IMR-90 (cell line): Measurements from ENCODE around the gene BTAF1. TPM values are rescaled to one million over a fixed set of nuclear protein-coding genes. Genes with fewer than 3 reads are reported as not detected.
A peak's percentile ranks its signal among the peaks of the same experiment; 100 is the strongest.

Experiments
- ATAC-seq: fragments of 200-7000 bp; cut with Tn5 transposase; 2 replicates; pipeline ENCODE4 v1.9.1; 2020; ENCODE audit warnings: low read depth, mild to moderate bottlenecking, moderate library complexity
- BruUV-seq: library from RNA; stranded (reverse); fragments of 400-500 nt; replicated peaks from 2 replicates; lab custom pipeline; 2021; lab: Mats Ljungman, UMichigan
- CTCF ChIA-PET: fragments of 300-600 bp; formaldehyde crosslinking; extraction: SDS; loops from one replicate; lab custom pipeline; 2021; ENCODE audit warnings: antibody characterized with exemption; lab: Yijun Ruan, JAX
- POLR2A ChIA-PET: fragments of 300-600 bp; sonication (Branson Sonifier 250); formaldehyde crosslinking; loops from one replicate; lab custom pipeline; 2022; ENCODE audit warnings: antibody characterized with exemption; ENCODE audit not compliant: unreplicated experiment; lab: Charles Lee
- DNase-seq: peaks from one replicate; pipeline ENCODE4 v3.0.0; 2013
- H2AFZ ChIP-seq: replicated peaks from 2 replicates; pipeline ENCODE3; 2013; ENCODE audit warnings: low read length, mild to moderate bottlenecking; ENCODE audit not compliant: poor library complexity
- H2AK5ac ChIP-seq: 2 replicates; pipeline ENCODE4 v1.6.1; 2013; ENCODE audit warnings: low read depth, low read length, inconsistent platforms
- H2AK9ac ChIP-seq: replicated peaks from 2 replicates; pipeline ENCODE3; 2013; ENCODE audit warnings: mild to moderate bottlenecking, low read depth, low read length, moderate library complexity; ENCODE audit not compliant: poor library complexity
- H2BK120ac ChIP-seq: 2 replicates; pipeline ENCODE4 v1.6.1; 2013; ENCODE audit warnings: low read depth, low read length, inconsistent platforms
- H2BK15ac ChIP-seq: 3 replicates; pipeline ENCODE4 v1.6.1; 2013; ENCODE audit warnings: low read depth, low read length, inconsistent platforms
- H2BK20ac ChIP-seq: 2 replicates; pipeline ENCODE4 v1.6.1; 2013; ENCODE audit warnings: low read depth, mild to moderate bottlenecking, inconsistent platforms, low read length, moderate library complexity
- H2BK5ac ChIP-seq: 2 replicates; pipeline ENCODE4 v1.6.1; 2013; ENCODE audit warnings: mild to moderate bottlenecking, low read depth, low read length, inconsistent platforms; ENCODE audit not compliant: poor library complexity, severe bottlenecking
- H3K14ac ChIP-seq: replicated peaks from 2 replicates; pipeline ENCODE4 v1.6.1; 2013; ENCODE audit warnings: low read depth, low read length, inconsistent platforms
- H3K18ac ChIP-seq: 2 replicates; pipeline ENCODE4 v1.6.1; 2013; ENCODE audit warnings: low read depth, low read length, control low read depth
- H3K23ac ChIP-seq: 2 replicates; pipeline ENCODE4 v1.6.1; 2013; ENCODE audit warnings: low read depth, low read length, inconsistent platforms
- H3K27ac ChIP-seq: 2 replicates; pipeline ENCODE4 v1.5.1; 2013; ENCODE audit warnings: mild to moderate bottlenecking, control low read depth, low read length; ENCODE audit not compliant: insufficient read depth
- H3K27me3 ChIP-seq: 2 replicates; pipeline ENCODE4 v1.6.1; 2013; ENCODE audit warnings: low read length; ENCODE audit not compliant: control insufficient read depth, insufficient read depth
- H3K36me3 ChIP-seq: 2 replicates; pipeline ENCODE4 v1.6.1; 2013; ENCODE audit warnings: low read length, mixed read lengths; ENCODE audit not compliant: control insufficient read depth, insufficient read depth
- H3K4ac ChIP-seq: 2 replicates; pipeline ENCODE4 v1.6.1; 2013; ENCODE audit warnings: low read depth, low read length, inconsistent platforms
- H3K4me1 ChIP-seq: 2 replicates; pipeline ENCODE4 v1.6.1; 2013; ENCODE audit warnings: low read length, mixed read lengths; ENCODE audit not compliant: control insufficient read depth, insufficient read depth
- H3K4me2 ChIP-seq: 2 replicates; pipeline ENCODE4 v1.6.1; 2013; ENCODE audit warnings: low read depth, mild to moderate bottlenecking, control low read depth, low read length, moderate library complexity
- H3K4me3 ChIP-seq: 2 replicates; pipeline ENCODE4 v1.5.1; 2013; ENCODE audit warnings: low read depth, mild to moderate bottlenecking, control low read depth, low read length, moderate library complexity; ENCODE audit not compliant: insufficient read depth
- H3K56ac ChIP-seq: 2 replicates; pipeline ENCODE4 v1.6.1; 2013; ENCODE audit warnings: low read length, inconsistent platforms; ENCODE audit not compliant: insufficient read depth; ENCODE audit errors: extremely low read depth
- H3K79me1 ChIP-seq, 2 experiments: 2 replicates each; pipeline ENCODE4 v1.6.1; 2013; ENCODE audit warnings: low read length in 2 of 2, inconsistent platforms in 1 of 2, low read depth in 1 of 2
- H3K9ac ChIP-seq: 2 replicates; pipeline ENCODE4 v1.6.1; 2013; ENCODE audit warnings: low read depth, low read length, control low read depth
- H3K9me1 ChIP-seq: 2 replicates; pipeline ENCODE4 v1.6.1; 2013; ENCODE audit warnings: low read length, inconsistent platforms; ENCODE audit not compliant: insufficient read depth
- H3K9me3 ChIP-seq: 2 replicates; pipeline ENCODE4 v1.6.1; 2013; ENCODE audit warnings: low read length; ENCODE audit not compliant: control insufficient read depth, insufficient read depth
- H4K20me1 ChIP-seq: 2 replicates; pipeline ENCODE4 v1.6.1; 2013; ENCODE audit warnings: low read length, inconsistent platforms; ENCODE audit not compliant: insufficient read depth
- H4K5ac ChIP-seq: 2 replicates; pipeline ENCODE4 v1.6.1; 2013; ENCODE audit warnings: mild to moderate bottlenecking, low read depth, low read length, control low read depth
- H4K8ac ChIP-seq, 2 experiments: 2 replicates each; pipeline ENCODE4 v1.6.1; 2013; ENCODE audit warnings: low read depth in 2 of 2, low read length in 2 of 2, control low read depth in 1 of 2, inconsistent platforms in 1 of 2
- H4K91ac ChIP-seq: 2 replicates; pipeline ENCODE4 v1.6.1; 2013; ENCODE audit warnings: low read depth, low read length, inconsistent platforms; ENCODE audit not compliant: insufficient read depth
- CEBPB ChIP-seq: IDR thresholded peaks from 2 replicates; pipeline ENCODE4 v1.6.1; 2012; ENCODE audit warnings: low read depth, low read length, improper control_type of control experiment
- FOS ChIP-seq: fragments of 150-350 bp; IDR thresholded peaks from 2 replicates; pipeline ENCODE4 v1.6.1; 2016; ENCODE audit warnings: low read depth, low read length
- WGBS, 2 experiments: methylation state at CpG; one replicate each; pipeline versions ENCODE4 v1.1.5 to v1.1.7; 2013; ENCODE audit warnings: missing lambda C conversion rate in 2 of 2; ENCODE audit not compliant: insufficient read length in 1 of 2; ENCODE audit errors: extremely low coverage in 2 of 2; 5-methylcytosine and 5-hydroxymethylcytosine counted together
- dilution Hi-C: fragments of 300-500 bp; cut with HindIII; formaldehyde crosslinking; loops from one replicate; pipeline ENCODE4 v1.14.3; 2018; ENCODE audit warnings: low sequenced_read_pairs; ENCODE audit not compliant: unreplicated experiment
- in situ Hi-C: fragments of 300-500 bp; cut with MboI; formaldehyde crosslinking; loops from 3 replicates; pipeline ENCODE4 v1.14.3; 2019; ENCODE audit warnings: low sequenced_read_pairs, inconsistent platforms, mixed read lengths
- intact Hi-C: fragments of 100-400 bp; cut with micrococcal nuclease; formaldehyde crosslinking; loops from 2 replicates; pipeline ENCODE4 v1.10.0; 2022
- polyA plus RNA-seq, 3 experiments: library from polyadenylated mRNA; depleted of rRNA; stranded (reverse); fragments of >200 nt; gene quantifications; 2 replicates each; pipeline ENCODE4 v1.2.3, GENCODE V29; 2012; ENCODE audit warnings: low replicate concordance in 1 of 3
- total RNA-seq: library from RNA; depleted of rRNA; stranded (reverse); fragments of >200 nt; gene quantifications from 2 replicates; pipeline ENCODE4 v1.2.3, GENCODE V29; 2012

The BTAF1 gene
- total and polyA plus RNA-seq, 2 of the 4 experiments (the other 2 are of a cell fraction) = 15.0 to 42.3 TPM

GRCh38 chr10:92027141-92027540 is 103.6 kb downstream of the BTAF1 start:
- DNase-seq (peak; percentile 63), ATAC-seq (peak; percentile 62)
- Histone ChIP-seq H3K9ac (no peak overlapping the region), H2AK5ac (no peak overlapping the region), H4K8ac (no peak overlapping the region), H2BK20ac (no peak overlapping the region), H2AFZ (no peak overlapping the region), H3K23ac (no peak overlapping the region), H3K14ac (no peak overlapping the region), H4K20me1 (no peaks in the 10 kb centered on the region), H3K9me1 (peaks cover 3% of the 10 kb centered on the region; the same call in 1 of the 2 replicates), H3K4ac (no peak overlapping the region), H2BK5ac (no peak overlapping the region), H3K27ac (no peak overlapping the region), H4K5ac (no peak overlapping the region), H3K36me3 (peaks cover 21% of the 10 kb centered on the region), H3K79me1 (peaks cover 0 to 10% of the 10 kb centered on the region in 2 experiments; a peak in 1 of 4 replicates), H3K9me3 (no peaks in the 10 kb centered on the region), H3K4me1 (peaks cover 5% of the 10 kb centered on the region), H2BK15ac (no peak overlapping the region), H2BK120ac (no peak overlapping the region), H3K18ac (no peak overlapping the region), H4K91ac (no peak overlapping the region), H2AK9ac (no peak overlapping the region), H3K4me3 (no peak overlapping the region), H3K27me3 (no peaks in the 10 kb centered on the region), H3K4me2 (no peak overlapping the region), H3K56ac (no peak overlapping the region)
- ChIA-PET CTCF (interaction anchor here (0.6 kb wide), 1 partner anchor 212 kb away, joined by 3 read pairs; no protein-coding TSS in a partner anchor), POLR2A (no interaction called here)
- intact Hi-C loops (no loop called here), dilution Hi-C loops (no loop called here), in situ Hi-C loops (no loop called here)
- TF ChIP-seq FOS (no peak), CEBPB (peak; percentile 57; the same call in 1 of the 2 replicates)
- BruUV-seq = no TSS peak
- whole genome bisulfite sequencing, 2 experiments = no CpG with 5 or more reads among the region's 4 CpGs
